Smooth muscle cell of the brain vasculature (primary cell): ENCODE results near the gene COL19A1.

Experiments used
- DNase-seq: peaks from one replicate; pipeline ENCODE4 v3.0.0-alpha.2; 2012; ENCODE audit warnings: low read depth, low spot score

The COL19A1 gene

GRCh38 chr6:70124882-70125545 is 258.7 kb downstream of the COL19A1 start:
- no peak for DNase-seq

DNA sequence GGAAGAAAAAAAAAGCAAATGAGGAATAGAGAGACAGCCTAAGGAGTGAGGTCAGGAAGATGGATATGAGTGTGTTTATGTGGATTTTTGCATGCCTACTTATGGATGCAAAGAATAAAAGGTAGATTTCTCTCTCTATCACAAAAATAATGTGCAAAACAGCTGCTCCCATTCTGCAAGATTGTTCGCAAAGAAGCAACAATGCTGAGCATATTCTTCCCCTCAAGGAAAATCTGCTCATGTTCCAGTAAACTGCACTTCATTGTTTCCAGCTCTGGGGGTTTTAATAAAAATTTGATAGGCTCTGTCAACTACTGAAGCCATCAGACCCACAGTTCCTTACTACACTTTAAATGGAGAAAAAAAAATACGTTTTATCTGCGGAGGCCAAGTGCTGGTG is 259.2 kb downstream of the COL19A1 start:
- DNase-seq, result no peak

- no peak for DNase-seq
Measured at GRCh38 chr6:70129341-70129740, 263.0 kb downstream of the COL19A1 start.

DNA sequence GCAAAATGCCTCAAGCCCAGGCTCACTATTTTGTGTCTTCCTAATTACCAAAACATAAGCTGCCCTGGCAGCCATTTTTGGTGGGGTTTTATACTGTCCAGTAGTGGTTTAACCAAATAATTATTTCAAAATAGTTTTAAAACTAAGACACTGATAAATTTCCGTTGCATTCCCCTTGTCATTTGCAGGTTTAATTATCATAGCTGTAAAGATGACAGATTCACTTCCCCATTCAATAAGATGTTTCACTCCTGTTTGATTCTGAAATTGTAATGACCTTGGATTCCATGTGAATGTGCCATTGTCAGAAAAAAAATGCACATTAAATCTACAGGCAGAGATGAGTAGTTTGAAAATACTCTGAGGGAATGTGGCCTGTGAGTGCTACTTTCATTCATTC is 264.5 kb downstream of the COL19A1 start:
- DNase-seq, result no peak

GRCh38 chr6:70131528-70131927 is 265.2 kb downstream of the COL19A1 start:
- no peak for DNase-seq

GRCh38 chr6:70133246-70133645 is 266.9 kb downstream of the COL19A1 start:
- no peak for DNase-seq

GRCh38 chr6:70134542-70134941 is 268.2 kb downstream of the COL19A1 start:
- DNase-seq, result no peak

- no peak for DNase-seq
Measured at GRCh38 chr6:70135219-70136160, 269.1 kb downstream of the COL19A1 start.

DNA sequence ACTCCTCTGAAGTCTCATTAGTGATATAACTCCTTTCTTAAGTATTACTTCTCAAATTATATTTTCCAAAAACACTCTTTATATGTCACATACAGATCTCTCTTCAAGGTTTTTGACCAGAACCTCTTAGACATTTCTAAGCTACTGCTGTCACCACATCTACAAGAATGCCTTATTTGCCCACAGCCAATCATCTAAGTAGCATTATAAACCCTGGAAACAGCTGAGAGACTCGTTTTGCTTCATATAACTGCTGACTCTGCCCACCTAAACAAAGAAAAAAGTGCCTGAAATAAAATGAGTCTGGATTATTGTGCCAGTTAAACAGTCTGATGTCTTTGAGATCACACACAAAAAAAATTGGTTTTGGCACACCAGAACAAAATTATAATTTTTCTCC is 270.6 kb downstream of the COL19A1 start:
- DNase-seq, result no peak

GRCh38 chr6:70140496-70140895 is 274.1 kb downstream of the COL19A1 start:
- no peak for DNase-seq

DNA sequence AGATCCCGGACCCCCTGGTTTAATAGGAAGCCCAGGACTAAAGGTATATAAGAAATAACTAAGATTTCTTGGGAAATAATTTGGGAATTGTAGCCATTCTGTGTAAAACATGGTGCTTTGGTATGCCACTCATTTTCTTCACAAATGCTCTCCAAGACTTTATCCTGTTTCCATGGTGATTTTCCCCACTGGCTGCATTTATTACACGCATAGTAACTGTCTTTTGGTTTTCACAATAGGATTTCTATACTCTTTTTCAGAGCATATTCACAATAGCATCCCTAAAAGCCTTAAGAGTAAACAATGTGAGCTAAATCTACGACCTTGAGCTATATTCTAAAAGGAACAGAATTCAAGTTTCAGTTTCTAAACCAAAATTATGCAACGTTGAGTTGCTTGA is 275.7 kb downstream of the COL19A1 start:
- DNase-seq, result no peak

DNA sequence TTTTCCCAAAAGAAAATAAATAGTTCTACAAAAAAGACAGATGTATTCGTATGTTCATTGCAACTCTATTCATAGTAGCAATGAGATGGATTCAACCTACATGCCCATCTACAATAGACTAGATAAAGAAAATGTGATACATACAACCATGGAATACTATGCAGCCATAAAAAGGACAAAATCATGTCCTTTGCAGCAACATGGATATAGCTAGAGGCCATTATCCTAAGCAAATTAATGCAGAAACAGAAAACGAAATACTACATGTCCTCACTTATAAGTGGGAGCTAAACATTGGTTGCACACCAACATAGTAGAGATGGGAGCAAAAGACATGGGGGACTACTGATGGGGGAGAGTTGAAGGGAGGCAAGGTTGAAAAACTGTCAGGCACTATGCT is 278.8 kb downstream of the COL19A1 start:
- no peak for DNase-seq

- no peak for DNase-seq
Measured at GRCh38 chr6:70149209-70149788, 282.9 kb downstream of the COL19A1 start.

GRCh38 chr6:70150521-70150920 is 284.2 kb downstream of the COL19A1 start:
- no peak for DNase-seq

GRCh38 chr6:70151616-70152015 is 285.3 kb downstream of the COL19A1 start:
- DNase-seq, result no peak

DNA sequence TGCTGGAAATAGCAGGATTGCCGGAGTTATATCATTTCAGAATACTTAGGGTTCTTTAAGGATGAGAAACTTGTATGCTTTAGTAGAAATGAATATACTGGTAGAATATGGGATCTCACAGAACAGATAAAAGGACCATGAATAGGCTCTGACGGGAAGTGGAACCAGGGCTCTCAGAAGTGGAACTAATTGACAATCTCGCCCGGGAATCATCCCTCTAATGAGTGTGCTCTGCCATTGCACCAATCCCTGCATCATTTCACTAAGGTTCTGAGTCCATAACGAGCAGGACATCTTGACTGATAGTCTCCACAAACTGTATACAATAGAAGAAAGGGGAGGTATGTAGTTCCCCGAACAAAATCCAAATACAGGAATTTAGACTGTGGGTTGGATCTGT is 286.4 kb downstream of the COL19A1 start:
- no peak for DNase-seq

DNA sequence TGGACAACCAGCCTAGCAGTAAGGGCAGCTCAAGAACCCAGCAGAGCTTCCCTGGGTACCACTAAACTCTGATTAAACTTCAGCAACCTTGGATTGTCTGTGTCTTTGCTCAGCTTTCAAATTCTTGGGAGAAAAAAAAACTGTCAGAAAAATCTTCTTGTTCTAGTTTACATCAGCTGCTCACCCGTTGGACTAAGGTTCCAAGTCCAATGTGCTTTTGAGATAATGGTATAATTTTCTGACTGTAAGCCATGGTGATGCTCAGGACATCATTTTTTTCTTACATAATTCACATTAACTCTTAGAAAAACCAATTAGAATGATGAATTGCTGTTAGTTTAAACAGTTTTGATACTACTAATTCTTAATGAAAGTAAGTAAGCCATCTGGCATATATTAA is 290.7 kb downstream of the COL19A1 start:
- DNase-seq, result no peak

GRCh38 chr6:70160276-70160675 is 293.9 kb downstream of the COL19A1 start:
- DNase-seq, result no peak

GRCh38 chr6:70162972-70163371 is 296.6 kb downstream of the COL19A1 start:
- DNase-seq, result no peak

GRCh38 chr6:70163795-70164194 is 297.4 kb downstream of the COL19A1 start:
- DNase-seq, result no peak

GRCh38 chr6:70164556-70164955 is 298.2 kb downstream of the COL19A1 start:
- DNase-seq, result no peak

GRCh38 chr6:70166088-70166958 is 300.0 kb downstream of the COL19A1 start:
- DNase-seq, result peak; percentile 10
